Transverse colon (tissue), 4 donors: ENCODE measurements around the gene INSRR. TPM values are rescaled to one million over a fixed set of nuclear protein-coding genes. Genes with fewer than 3 reads are reported as not detected.

ENCODE experiments used
- DNase-seq: peaks from one replicate; pipeline ENCODE4 v3.0.0-alpha.2; 2019
- H3K27ac ChIP-seq, 4 donors: fragments of 200-600 bp; sonication (generic); 2 replicates each; pipeline ENCODE4 v1.5.1; 2016 to 2018; ENCODE audit warnings: inconsistent platforms in 4 of 4
- H3K27me3 ChIP-seq: fragments of 200-600 bp; sonication (generic); 2 replicates; pipeline ENCODE4 v1.5.1; 2017; ENCODE audit warnings: inconsistent platforms
- H3K36me3 ChIP-seq, 4 donors: fragments of 200-600 bp; sonication (generic); 2 replicates each; pipeline ENCODE4 v1.5.1; 2017 to 2019; ENCODE audit warnings: inconsistent platforms in 4 of 4
- H3K4me1 ChIP-seq, 4 donors: fragments of 200-600 bp; sonication (generic); 2 replicates each; pipeline ENCODE4 v1.5.1; 2017 to 2020; ENCODE audit warnings: inconsistent platforms in 4 of 4
- H3K4me3 ChIP-seq, 4 donors: fragments of 200-600 bp; sonication (generic); 1 replicate in 1 of 4; 2 replicates in 3 of 4; pipeline versions ENCODE4 v1.5.1 to v1.6.1; 2017 to 2019; ENCODE audit warnings: inconsistent platforms in 4 of 4
- H3K9me3 ChIP-seq, 2 donors: fragments of 200-600 bp; sonication (generic); 2 replicates each; pipeline ENCODE4 v1.5.1; 2017 to 2019; ENCODE audit warnings: inconsistent platforms in 2 of 2
- EP300 ChIP-seq: sonication (generic); formaldehyde crosslinking; IDR thresholded peaks from one replicate; pipeline ENCODE4 v1.6.1; 2017; ENCODE audit warnings: antibody characterized with exemption, low read depth
- POLR2A ChIP-seq: fragments of 450-650 bp; IDR thresholded peaks from one replicate; pipeline ENCODE4 v1.6.1; 2016; ENCODE audit warnings: antibody characterized with exemption, mild to moderate bottlenecking, moderate library complexity
- POLR2AphosphoS5 ChIP-seq, 3 donors: sonication (generic); formaldehyde crosslinking; IDR thresholded peaks; one replicate each; pipeline ENCODE4 v1.6.1; 2016; ENCODE audit warnings: antibody characterized with exemption in 3 of 3
- WGBS, 2 donors: methylation state at CpG; one replicate each; pipeline ENCODE4 v1.1.5; 2018; ENCODE audit warnings: low coverage in 1 of 2; 5-methylcytosine and 5-hydroxymethylcytosine counted together
- in situ Hi-C, 4 donors: fragments of 200-750 bp; cut with MboI; loops; one replicate each; pipeline versions ENCODE4 v1.15.0 to v1.15.1; 2017; ENCODE audit warnings: low sequenced_read_pairs in 3 of 4, low pct_ligation_motif_present in 1 of 4, low pct_unique_long_range_greater_than_20kb in 1 of 4
- intact Hi-C: fragments of 100-400 bp; cut with DNase I; formaldehyde crosslinking; loops from one replicate; pipeline ENCODE4 v1.15.1; 2023; ENCODE audit warnings: low total_unique reads
- total RNA-seq, 4 donors: library from RNA; depleted of rRNA; stranded (reverse); fragments of >200 nt; gene quantifications; one replicate each; pipeline ENCODE4 v1.1.0, GENCODE V29; 2016
- TF ChIP-seq, protein P1 (sequence below), 5 experiments: fragments of 200-600 bp in 3 of 5; fragments of 450-650 bp in 2 of 5; sonication (generic) in 3 of 5; IDR thresholded peaks; 1 replicate in 2 of 5; 2 replicates in 3 of 5; pipeline ENCODE4 v1.5.1; 2016 to 2017; ENCODE audit warnings: antibody characterized with exemption in 5 of 5, inconsistent platforms in 3 of 5, mild to moderate bottlenecking in 2 of 5, moderate library complexity in 1 of 5

INSRR gene
- total RNA-seq, 4 donors from 2014 or later: not detected

DNA sequence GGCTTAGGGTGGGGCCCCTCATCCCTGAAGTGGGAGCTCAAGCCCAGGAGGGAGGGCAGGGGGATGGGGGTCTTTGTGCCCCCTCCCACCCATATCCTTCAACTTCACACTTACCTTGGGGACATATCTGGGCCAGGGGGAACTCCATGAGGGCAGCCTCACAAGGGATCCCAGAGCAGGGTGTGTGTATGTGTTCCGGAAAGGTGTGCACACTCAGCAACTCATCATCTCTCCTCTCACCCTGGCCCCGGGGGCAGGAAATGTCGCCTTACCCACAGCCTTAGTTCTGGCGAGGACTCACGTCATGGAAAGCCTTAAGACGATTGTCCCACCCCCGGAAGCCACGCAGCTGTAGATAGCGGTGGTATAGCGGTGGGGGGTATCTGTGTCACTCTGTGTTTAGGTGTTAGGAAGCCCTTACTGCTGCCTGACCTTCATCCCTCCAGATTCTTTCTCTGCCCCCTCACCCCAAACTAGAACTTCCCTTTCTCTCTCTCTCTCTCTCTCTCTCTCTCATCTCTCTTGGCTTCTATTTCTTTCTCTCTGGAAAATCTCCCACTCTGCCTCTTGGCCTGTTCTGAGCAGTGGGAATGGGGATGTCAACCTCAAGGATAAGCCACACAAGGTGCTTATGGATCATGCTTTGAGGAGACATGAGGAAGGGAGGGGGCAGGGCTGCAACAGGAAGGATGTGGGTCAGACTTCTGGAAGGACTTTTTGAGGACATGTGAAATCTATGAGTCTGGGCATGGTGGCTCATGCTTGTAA, 42.2 kb downstream of the INSRR start, which contains the start of gene SH2D2A:
Gene SH2D2A, minus strand, starts transcription at position 288 of the 768 bp plus-strand sequence. Its CDS starts 140 bp downstream, at position 148.
- peak within 1 kb of the TSS in 2 of 4 donors; percentile 6 to 33 for H3K4me3 ChIP-seq
- no peaks in the 10 kb centered on the region for H3K36me3 ChIP-seq
- intact Hi-C loops (no loop called here), in situ Hi-C loops (no loop called here)
- TF ChIP-seq EP300 (no peak), POLR2A (peak; percentile 70), POLR2AphosphoS5 (IDR thresholded peaks at IDR 0.05) (peak; percentile 32 to 78 (median 76))
- TF ChIP-seq, protein P1, sequence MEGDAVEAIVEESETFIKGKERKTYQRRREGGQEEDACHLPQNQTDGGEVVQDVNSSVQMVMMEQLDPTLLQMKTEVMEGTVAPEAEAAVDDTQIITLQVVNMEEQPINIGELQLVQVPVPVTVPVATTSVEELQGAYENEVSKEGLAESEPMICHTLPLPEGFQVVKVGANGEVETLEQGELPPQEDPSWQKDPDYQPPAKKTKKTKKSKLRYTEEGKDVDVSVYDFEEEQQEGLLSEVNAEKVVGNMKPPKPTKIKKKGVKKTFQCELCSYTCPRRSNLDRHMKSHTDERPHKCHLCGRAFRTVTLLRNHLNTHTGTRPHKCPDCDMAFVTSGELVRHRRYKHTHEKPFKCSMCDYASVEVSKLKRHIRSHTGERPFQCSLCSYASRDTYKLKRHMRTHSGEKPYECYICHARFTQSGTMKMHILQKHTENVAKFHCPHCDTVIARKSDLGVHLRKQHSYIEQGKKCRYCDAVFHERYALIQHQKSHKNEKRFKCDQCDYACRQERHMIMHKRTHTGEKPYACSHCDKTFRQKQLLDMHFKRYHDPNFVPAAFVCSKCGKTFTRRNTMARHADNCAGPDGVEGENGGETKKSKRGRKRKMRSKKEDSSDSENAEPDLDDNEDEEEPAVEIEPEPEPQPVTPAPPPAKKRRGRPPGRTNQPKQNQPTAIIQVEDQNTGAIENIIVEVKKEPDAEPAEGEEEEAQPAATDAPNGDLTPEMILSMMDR (IDR thresholded peaks at IDR 0.05): no peak
- H3K4me1 ChIP-seq: peaks cover 6 to 22% (median 13%) of the 10 kb centered on the region in 4 donors
- WGBS, 2 donors: 53 to 60% methylated on average over 7 to 10 of the region's 10 CpGs
- no peaks in the 10 kb centered on the region for H3K27me3 ChIP-seq
- DNase-seq: peak; percentile 72
- no peaks in the 10 kb centered on the region for H3K9me3 ChIP-seq
- peak within 1 kb of the TSS; percentile 64 to 79 (median 76) for H3K27ac ChIP-seq

DNA sequence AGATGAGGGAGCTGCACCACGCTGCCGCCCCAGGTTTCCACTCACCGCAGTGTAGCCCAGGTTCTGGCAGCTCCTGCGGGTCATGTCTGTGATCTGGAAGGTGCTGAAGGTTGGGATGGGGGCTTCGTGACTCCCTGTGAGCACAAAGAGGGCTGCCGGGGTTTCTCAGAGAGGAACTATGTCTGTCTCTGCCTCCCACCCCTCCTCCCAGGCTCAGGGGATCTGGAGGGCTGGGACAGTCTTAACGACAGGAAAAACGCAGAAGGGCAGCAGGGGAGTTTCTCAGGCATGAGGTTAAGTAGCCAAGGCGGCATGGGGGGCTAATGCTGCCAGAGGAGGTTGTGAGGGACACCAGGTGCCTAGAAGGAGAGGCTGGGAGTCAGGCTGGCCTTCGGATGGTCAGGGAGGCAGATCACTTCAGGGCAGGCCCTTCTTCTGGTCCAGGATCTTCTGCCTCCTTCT, 42.9 kb downstream of the INSRR start:
- H3K4me3 ChIP-seq: peak overlapping the region in 2 of 4 donors; percentile 6 to 33
- in situ Hi-C loops (no loop called here), intact Hi-C loops (no loop called here)
- WGBS, 2 donors: 71% methylated on average over 9 of the region's 10 CpGs; no CpG with 5 or more reads in 1 of the 2 donors
- no peaks in the 10 kb centered on the region for H3K9me3 ChIP-seq
- H3K27me3 ChIP-seq: no peaks in the 10 kb centered on the region
- no peaks in the 10 kb centered on the region for H3K36me3 ChIP-seq
- DNase-seq: no peak
- H3K4me1 ChIP-seq: peaks cover 6 to 22% (median 13%) of the 10 kb centered on the region in 4 donors
- peak overlapping the region; percentile 64 to 79 (median 76) for H3K27ac ChIP-seq
- TF ChIP-seq, protein P1 (IDR thresholded peaks at IDR 0.05): no peak
- TF ChIP-seq POLR2A (no peak), POLR2AphosphoS5 (IDR thresholded peaks at IDR 0.05) (no peak), EP300 (no peak)

DNA sequence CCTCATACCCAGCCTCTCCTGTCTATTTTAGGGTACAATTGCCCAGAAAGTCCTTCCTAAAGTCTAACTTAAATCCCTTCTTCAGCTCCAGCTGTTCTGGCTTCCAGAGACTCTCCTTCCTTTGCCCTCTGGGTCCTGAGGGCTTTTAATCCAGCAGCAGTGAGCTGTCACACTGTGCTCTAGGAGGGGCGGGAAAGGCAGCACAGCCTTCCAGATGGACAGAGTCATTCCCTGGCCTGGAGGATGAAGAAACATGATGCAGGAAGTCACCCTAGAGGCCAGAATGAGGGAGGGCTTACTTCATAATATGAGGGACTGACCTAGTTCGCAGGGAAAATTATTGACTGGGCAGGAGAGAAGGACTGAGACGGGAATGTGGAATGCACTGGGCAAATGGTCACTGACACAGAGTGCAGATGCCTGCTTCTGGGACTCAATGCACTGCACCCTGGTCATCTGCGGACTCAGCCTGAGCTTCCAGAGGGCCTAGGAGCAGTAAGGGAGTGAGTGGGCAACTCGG, 43.5 kb downstream of the INSRR start:
- peak overlapping the region in 2 of 4 donors; percentile 6 to 33 for H3K4me3 ChIP-seq
- H3K9me3 ChIP-seq: no peaks in the 10 kb centered on the region
- intact Hi-C loops: no loop called here
- H3K27me3 ChIP-seq: no peaks in the 10 kb centered on the region
- in situ Hi-C loops: no loop called here
- H3K36me3 ChIP-seq: no peaks in the 10 kb centered on the region
- 48 to 63% methylated on average over 4 to 5 of the region's 5 CpGs for WGBS, 2 donors
- peak overlapping the region; percentile 64 to 79 (median 76) for H3K27ac ChIP-seq
- peak; percentile 31 for DNase-seq
- H3K4me1 ChIP-seq: peaks cover 6 to 22% (median 13%) of the 10 kb centered on the region in 4 donors
- TF ChIP-seq POLR2AphosphoS5 (IDR thresholded peaks at IDR 0.05) (peak in 2 of 3 donors; percentile 32 to 53), POLR2A (no peak)

DNA sequence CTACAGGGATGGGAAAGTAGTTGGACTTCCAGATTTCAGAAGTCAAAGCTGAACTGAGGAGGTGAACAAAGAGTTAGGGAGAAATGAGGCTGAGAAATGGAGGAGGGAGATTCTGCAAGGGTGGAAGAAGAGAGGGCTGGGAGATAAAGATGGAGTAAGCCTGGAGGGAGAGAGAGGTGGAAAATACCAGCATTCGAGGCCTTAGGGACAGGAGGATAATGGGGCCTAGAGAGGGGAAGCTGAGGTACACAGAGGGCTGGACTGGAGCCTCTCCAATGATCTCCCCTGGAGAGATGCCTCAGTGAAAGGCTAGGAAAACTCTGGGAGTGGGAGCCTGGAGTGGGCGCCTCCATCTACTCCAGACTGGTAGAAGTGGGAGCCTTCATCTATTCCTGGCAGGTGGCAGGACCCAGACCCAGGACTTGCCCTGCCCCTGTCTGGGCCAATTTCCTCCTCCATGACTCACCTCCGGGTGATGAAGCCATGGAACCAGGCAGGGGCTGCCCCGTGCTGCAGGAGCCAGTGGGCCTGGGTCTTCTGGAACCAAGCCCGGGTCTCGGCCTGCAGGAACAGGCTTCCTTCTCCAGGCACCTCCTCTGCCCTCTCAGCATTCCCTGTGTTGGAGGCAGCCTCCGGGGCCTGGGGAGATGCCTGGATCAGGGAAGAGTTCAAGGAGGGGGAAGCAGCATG, 44.2 kb downstream of the INSRR start:
- WGBS, 2 donors: 33 to 90% methylated on average over 1 to 7 of the region's 7 CpGs
- H3K36me3 ChIP-seq: no peaks in the 10 kb centered on the region
- H3K4me3 ChIP-seq: peak overlapping the region in 1 of 4 donors; percentile 53
- no peak for DNase-seq
- in situ Hi-C loops: no loop called here
- peak overlapping the region; percentile 63 to 79 (median 76) for H3K27ac ChIP-seq
- no peak for TF ChIP-seq EP300
- TF ChIP-seq, protein P1 (IDR thresholded peaks at IDR 0.05): no peak
- no peak for TF ChIP-seq POLR2A
- TF ChIP-seq POLR2AphosphoS5 (IDR thresholded peaks at IDR 0.05): no peak
- intact Hi-C loops: no loop called here
- H3K9me3 ChIP-seq: no peaks in the 10 kb centered on the region
- peaks cover 6 to 22% (median 13%) of the 10 kb centered on the region in 4 donors for H3K4me1 ChIP-seq
- H3K27me3 ChIP-seq: no peaks in the 10 kb centered on the region
